Fibroblast of the aortic adventitia (primary cell): Measurements from ENCODE around the gene RPS21. TPM values are rescaled to one million over a fixed set of nuclear protein-coding genes. Genes with fewer than 3 reads are reported as not detected.

Source experiments
- DNase-seq: peaks from one replicate; pipeline ENCODE4 v3.0.0-alpha.2; 2010; ENCODE audit warnings: low read depth
- H3K4me3 ChIP-seq: 2 replicates; pipeline ENCODE4 v1.5.1; 2011; ENCODE audit warnings: low read depth, mild to moderate bottlenecking, control low read depth, low read length, moderate library complexity
- total RNA-seq: library from RNA; depleted of rRNA; stranded (reverse); fragments of >200 nt; gene quantifications from 2 replicates; pipeline ENCODE4 v1.2.3, GENCODE V29; 2012; ENCODE audit warnings: low replicate concordance
- TF ChIP-seq, protein P1 (sequence below): IDR thresholded peaks from 2 replicates; pipeline ENCODE4 v1.5.1; 2011; ENCODE audit warnings: mild to moderate bottlenecking, low read length, control low read depth, inconsistent platforms; ENCODE audit not compliant: insufficient read depth

The RPS21 gene
- total RNA-seq, 1 donor = 1,887 TPM

DNA sequence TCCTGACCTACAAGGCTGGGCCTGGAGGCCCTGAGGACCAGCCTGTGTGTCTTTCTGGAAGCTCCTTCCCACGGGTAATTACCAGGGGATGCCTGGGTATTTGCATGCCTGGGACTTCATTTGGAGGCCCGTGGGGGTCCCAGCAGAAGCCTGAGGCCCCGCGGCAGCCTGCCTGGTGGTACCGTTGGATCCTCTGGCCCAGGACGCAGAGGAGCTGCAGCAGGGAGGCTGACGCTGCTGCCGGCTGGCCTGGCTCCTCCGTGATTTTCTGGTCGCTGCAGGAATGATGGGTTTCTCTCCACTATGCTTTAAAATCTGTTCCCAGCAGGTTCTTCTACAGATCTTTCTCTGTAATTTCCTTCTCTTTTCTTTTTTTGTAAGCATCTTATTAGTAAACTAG is 13.6 kb downstream of the RPS21 start:
- no peak for DNase-seq
- TF ChIP-seq, protein P1, sequence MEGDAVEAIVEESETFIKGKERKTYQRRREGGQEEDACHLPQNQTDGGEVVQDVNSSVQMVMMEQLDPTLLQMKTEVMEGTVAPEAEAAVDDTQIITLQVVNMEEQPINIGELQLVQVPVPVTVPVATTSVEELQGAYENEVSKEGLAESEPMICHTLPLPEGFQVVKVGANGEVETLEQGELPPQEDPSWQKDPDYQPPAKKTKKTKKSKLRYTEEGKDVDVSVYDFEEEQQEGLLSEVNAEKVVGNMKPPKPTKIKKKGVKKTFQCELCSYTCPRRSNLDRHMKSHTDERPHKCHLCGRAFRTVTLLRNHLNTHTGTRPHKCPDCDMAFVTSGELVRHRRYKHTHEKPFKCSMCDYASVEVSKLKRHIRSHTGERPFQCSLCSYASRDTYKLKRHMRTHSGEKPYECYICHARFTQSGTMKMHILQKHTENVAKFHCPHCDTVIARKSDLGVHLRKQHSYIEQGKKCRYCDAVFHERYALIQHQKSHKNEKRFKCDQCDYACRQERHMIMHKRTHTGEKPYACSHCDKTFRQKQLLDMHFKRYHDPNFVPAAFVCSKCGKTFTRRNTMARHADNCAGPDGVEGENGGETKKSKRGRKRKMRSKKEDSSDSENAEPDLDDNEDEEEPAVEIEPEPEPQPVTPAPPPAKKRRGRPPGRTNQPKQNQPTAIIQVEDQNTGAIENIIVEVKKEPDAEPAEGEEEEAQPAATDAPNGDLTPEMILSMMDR = no peak
- no peak overlapping the region for H3K4me3 ChIP-seq

DNA sequence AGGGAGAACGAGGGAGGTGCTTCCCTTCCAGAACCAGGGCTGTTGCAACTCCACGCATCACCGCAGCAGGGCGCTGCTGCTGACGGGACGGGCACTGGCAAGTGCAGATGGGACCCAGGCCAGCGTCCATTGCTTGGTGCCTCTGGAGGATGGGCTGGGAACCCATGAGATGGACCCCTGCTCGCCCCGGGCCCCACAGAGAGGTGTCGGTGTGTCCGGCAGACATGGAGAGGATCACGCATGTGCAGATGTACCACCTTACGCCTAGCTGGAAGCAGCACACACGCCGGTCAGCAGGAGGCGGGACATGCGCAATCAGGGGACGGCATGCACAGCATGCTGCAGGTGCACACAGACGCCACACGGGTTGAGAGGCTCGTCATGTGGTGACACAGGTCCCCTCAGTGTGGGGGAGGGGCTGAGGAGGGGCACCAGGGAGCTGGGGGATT is 14.5 kb downstream of the RPS21 start:
- DNase-seq = no peak
- TF ChIP-seq, protein P1 = peak; percentile 24
- no peak overlapping the region for H3K4me3 ChIP-seq

DNA sequence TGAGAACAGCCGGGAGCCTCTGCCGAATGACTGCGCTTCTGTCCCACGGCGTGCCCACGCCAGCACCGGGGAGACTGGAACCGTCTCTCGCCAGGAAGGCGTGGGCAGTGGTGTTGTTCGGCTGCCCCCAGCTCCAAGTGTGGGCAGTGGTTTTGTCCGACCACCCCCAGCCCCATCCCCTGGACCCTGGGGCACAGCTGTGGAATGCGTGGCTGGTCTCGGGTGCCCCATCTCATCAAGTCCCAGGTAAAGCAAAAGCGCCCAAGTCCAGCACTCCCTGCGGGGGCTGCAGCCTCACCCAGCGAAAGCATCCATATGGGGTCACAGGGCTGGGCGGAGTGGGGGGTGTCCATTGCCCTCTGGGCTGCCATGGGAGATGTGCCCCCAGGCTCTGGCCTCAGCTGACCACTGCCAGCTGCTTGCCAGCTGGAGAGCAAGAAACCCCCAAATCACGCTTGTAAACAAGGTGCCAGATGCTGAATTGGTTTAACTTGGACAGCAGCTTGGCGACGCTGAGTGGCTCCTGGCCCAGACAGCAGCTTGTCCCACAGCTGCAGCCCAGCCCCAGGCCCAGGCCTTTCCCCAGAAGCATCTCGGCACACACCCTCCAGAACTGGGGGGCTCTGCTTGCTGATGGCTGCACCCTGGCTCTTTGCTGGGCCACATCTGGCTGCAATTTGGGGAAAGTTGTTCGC is 15.7 kb downstream of the RPS21 start:
- H3K4me3 ChIP-seq = no peak overlapping the region
- TF ChIP-seq, protein P1 = no peak
- no peak for DNase-seq

DNA sequence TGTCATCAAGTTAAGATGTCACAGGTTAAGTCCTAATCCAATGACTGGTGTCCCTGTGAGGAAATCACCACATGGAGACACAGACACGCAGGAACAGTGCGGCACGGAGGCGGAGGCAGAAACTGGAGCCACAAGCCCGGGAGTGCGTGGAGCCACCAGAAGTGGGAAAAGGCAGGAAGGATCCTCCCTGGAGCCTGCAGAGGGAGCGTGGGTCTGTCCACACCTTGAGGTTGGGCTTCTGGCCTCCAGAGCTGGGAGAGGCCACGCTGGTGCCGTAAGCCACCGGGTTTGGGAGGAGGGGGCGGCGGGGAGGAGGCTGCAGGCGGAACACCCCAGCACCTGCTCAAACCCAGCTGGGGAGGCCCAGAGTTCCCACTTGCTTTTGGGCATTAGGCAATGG is 16.4 kb downstream of the RPS21 start:
- no peak for DNase-seq
- no peak overlapping the region for H3K4me3 ChIP-seq
- TF ChIP-seq, protein P1 = no peak

DNA sequence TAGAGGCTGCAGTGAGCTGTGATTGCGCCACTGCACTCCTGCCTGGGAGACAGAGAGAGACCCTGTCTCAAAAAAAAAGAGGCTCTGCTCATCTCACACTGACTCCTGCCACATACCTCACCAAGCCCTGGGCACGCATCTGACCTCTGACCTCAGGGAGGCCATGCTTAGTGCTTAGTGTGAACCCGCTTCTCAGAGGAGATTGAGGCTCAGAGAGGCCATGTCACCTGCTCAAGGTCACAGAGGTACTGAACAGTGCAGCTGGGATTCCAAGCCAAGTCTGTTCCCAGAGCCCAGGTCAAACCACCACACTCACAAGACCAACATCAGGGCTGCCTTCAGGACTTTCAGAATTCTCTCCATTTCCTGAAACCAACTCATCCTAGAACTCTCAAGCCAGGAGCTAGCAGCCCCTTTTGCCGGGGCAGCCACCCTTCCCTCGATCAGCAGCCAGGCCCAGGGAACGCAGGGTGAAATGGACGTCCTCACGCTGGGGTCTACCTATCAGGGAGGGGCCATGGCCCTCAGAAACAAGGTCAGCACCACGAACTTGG is 17.3 kb downstream of the RPS21 start:
- no peak overlapping the region for H3K4me3 ChIP-seq
- DNase-seq = no peak
- TF ChIP-seq, protein P1 = no peak

DNA sequence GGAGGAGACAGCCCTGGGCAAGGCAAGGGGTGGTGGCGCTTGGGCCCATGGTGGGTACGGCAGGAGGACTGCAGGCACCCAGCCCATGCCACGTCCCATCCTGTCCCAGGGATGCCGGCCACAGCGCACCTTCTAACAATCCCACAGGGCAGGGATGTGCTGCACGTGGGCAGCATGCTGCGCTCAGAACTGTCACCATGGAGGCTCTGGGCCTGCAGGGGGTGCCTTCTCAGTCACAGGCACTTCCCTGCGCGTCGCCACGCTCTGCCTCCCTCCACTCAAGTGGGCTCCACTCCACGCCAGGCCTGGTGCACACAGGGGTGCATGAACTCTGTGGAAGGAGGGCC is 17.8 kb downstream of the RPS21 start:
- H3K4me3 ChIP-seq = no peak overlapping the region
- TF ChIP-seq, protein P1 = no peak
- no peak for DNase-seq
